H9 (cell line): Measurements from ENCODE around the gene PALD1. TPM values are rescaled to one million over a fixed set of nuclear protein-coding genes. Genes with fewer than 3 reads are reported as not detected.

ENCODE experiments used
- DNase-seq: peaks from one replicate; pipeline ENCODE4 v3.0.0-alpha.2; 2017
- H2AFZ ChIP-seq: one replicate; pipeline ENCODE4 v1.6.1; 2013; ENCODE audit warnings: mild to moderate bottlenecking, low read length, control low read depth, moderate library complexity
- H2AK5ac ChIP-seq: 2 replicates; pipeline ENCODE4 v1.6.1; 2013; ENCODE audit warnings: low read length, control low read depth, mixed read lengths; ENCODE audit not compliant: insufficient read length
- H2BK120ac ChIP-seq: one replicate; pipeline ENCODE4 v1.6.1; 2013; ENCODE audit warnings: low read depth, mild to moderate bottlenecking, low read length, control low read depth, inconsistent platforms; ENCODE audit not compliant: poor library complexity, severe bottlenecking
- H2BK12ac ChIP-seq: 2 replicates; pipeline ENCODE4 v1.6.1; 2013; ENCODE audit warnings: low read length, control low read depth, mixed read lengths, low read depth; ENCODE audit not compliant: insufficient read length
- H2BK15ac ChIP-seq: 2 replicates; pipeline ENCODE4 v1.6.1; 2013; ENCODE audit warnings: low read depth, low read length, control low read depth
- H2BK20ac ChIP-seq: one replicate; pipeline ENCODE4 v1.6.1; 2013; ENCODE audit warnings: low read depth, mild to moderate bottlenecking, low read length, control low read depth, inconsistent platforms; ENCODE audit not compliant: poor library complexity, severe bottlenecking
- H2BK5ac ChIP-seq: 2 replicates; pipeline ENCODE4 v1.6.1; 2013; ENCODE audit warnings: low read length, control low read depth, mixed read lengths; ENCODE audit not compliant: insufficient read length
- H3K14ac ChIP-seq: 2 replicates; pipeline ENCODE4 v1.6.1; 2013; ENCODE audit warnings: low read length, control low read depth; ENCODE audit not compliant: insufficient read depth
- H3K18ac ChIP-seq: 2 replicates; pipeline ENCODE4 v1.6.1; 2013; ENCODE audit warnings: low read depth, mild to moderate bottlenecking, mixed read lengths, low read length, control low read depth; ENCODE audit not compliant: insufficient read length
- H3K23ac ChIP-seq: 2 replicates; pipeline ENCODE4 v1.6.1; 2013; ENCODE audit warnings: low read length, control low read depth, mixed read lengths, low read depth; ENCODE audit not compliant: insufficient read length
- H3K23me2 ChIP-seq: 2 replicates; pipeline ENCODE4 v1.6.1; 2013; ENCODE audit warnings: low read depth, mild to moderate bottlenecking, mixed read lengths, low read length, control low read depth; ENCODE audit not compliant: insufficient read length, poor library complexity, severe bottlenecking
- H3K27ac ChIP-seq: 2 replicates; pipeline ENCODE4 v1.5.1; 2013; ENCODE audit warnings: low read length, control low read depth, mixed read lengths, low read depth; ENCODE audit not compliant: insufficient read length
- H3K27me3 ChIP-seq: 2 replicates; pipeline ENCODE4 v1.6.1; 2013; ENCODE audit warnings: low read length, control low read depth, inconsistent platforms; ENCODE audit not compliant: insufficient read depth
- H3K4ac ChIP-seq: 2 replicates; pipeline ENCODE4 v1.6.1; 2013; ENCODE audit warnings: low read depth, mild to moderate bottlenecking, control low read depth, inconsistent platforms, low read length, moderate library complexity
- H3K4me1 ChIP-seq: 2 replicates; pipeline ENCODE4 v1.6.1; 2013; ENCODE audit warnings: low read length, control low read depth, inconsistent platforms; ENCODE audit not compliant: insufficient read depth
- H3K4me2 ChIP-seq: 2 replicates; pipeline ENCODE4 v1.6.1; 2013; ENCODE audit warnings: low read length, control low read depth, mixed read lengths; ENCODE audit not compliant: insufficient read length, insufficient read depth
- H3K56ac ChIP-seq: 2 replicates; pipeline ENCODE4 v1.6.1; 2013; ENCODE audit warnings: low read depth, mild to moderate bottlenecking, mixed read lengths, low read length, control low read depth; ENCODE audit not compliant: insufficient read length
- H3K79me1 ChIP-seq: 2 replicates; pipeline ENCODE4 v1.6.1; 2013; ENCODE audit warnings: low read depth, mild to moderate bottlenecking, moderate library complexity, low read length, control low read depth, inconsistent platforms; ENCODE audit not compliant: insufficient read depth, poor library complexity, severe bottlenecking
- H3K79me2 ChIP-seq: 2 replicates; pipeline ENCODE4 v1.6.1; 2013; ENCODE audit warnings: low read length, control low read depth, inconsistent platforms; ENCODE audit not compliant: insufficient read depth
- H3K9ac ChIP-seq: 2 replicates; pipeline ENCODE4 v1.6.1; 2013; ENCODE audit warnings: low read length, control low read depth, mixed read lengths; ENCODE audit not compliant: insufficient read length; ENCODE audit errors: extremely low read depth
- H3K9me3 ChIP-seq: one replicate; pipeline ENCODE4 v1.6.1; 2013; ENCODE audit warnings: low read depth, low read length, inconsistent platforms; ENCODE audit not compliant: control insufficient read depth
- H3T11ph ChIP-seq: one replicate; pipeline ENCODE4 v1.6.1; 2013; ENCODE audit warnings: mild to moderate bottlenecking, low read length, control low read depth, inconsistent platforms
- H4K20me1 ChIP-seq: one replicate; pipeline ENCODE4 v1.6.1; 2013; ENCODE audit not compliant: control insufficient read depth, insufficient read length, insufficient read depth
- H4K5ac ChIP-seq: 2 replicates; pipeline ENCODE4 v1.6.1; 2013; ENCODE audit warnings: low read depth, mild to moderate bottlenecking, mixed read lengths, low read length, control low read depth; ENCODE audit not compliant: insufficient read length
- H4K8ac ChIP-seq: replicated peaks from 2 replicates; pipeline ENCODE4 v1.6.1; 2013; ENCODE audit warnings: low read length, control low read depth, mixed read lengths, low read depth; ENCODE audit not compliant: insufficient read length
- H4K91ac ChIP-seq: 2 replicates; pipeline ENCODE4 v1.6.1; 2013; ENCODE audit warnings: low read depth, mild to moderate bottlenecking, moderate library complexity, mixed read lengths, low read length, control low read depth; ENCODE audit not compliant: insufficient read length
- H3K27ac Mint-ChIP-seq, 3 experiments: 2 replicates in 2 of 3; 3 replicates in 1 of 3; pipeline ENCODE4 v1.8.0; 2020 to 2021; ENCODE audit warnings: mixed read lengths in 3 of 3, mild to moderate bottlenecking in 1 of 3, moderate library complexity in 1 of 3
- H3K27me3 Mint-ChIP-seq: 2 replicates; pipeline ENCODE4 v1.8.0; 2021; ENCODE audit warnings: low read depth, mild to moderate bottlenecking, moderate library complexity, mixed read lengths
- H3K36me3 Mint-ChIP-seq, 3 experiments: 2 replicates in 2 of 3; 3 replicates in 1 of 3; pipeline ENCODE4 v1.8.0; 2020 to 2021; ENCODE audit warnings: low read depth in 3 of 3, mixed read lengths in 3 of 3; ENCODE audit not compliant: insufficient read depth in 1 of 3
- H3K4me1 Mint-ChIP-seq, 2 experiments: 2 replicates each; pipeline ENCODE4 v1.8.0; 2020; ENCODE audit warnings: mixed read lengths in 2 of 2
- H3K4me3 Mint-ChIP-seq, 2 experiments: 2 replicates in 1 of 2; 3 replicates in 1 of 2; pipeline ENCODE4 v1.8.0; 2020 to 2021; ENCODE audit warnings: mild to moderate bottlenecking in 2 of 2, mixed read lengths in 2 of 2, moderate library complexity in 1 of 2
- H3K9me3 Mint-ChIP-seq, 2 experiments: 2 replicates in 1 of 2; 3 replicates in 1 of 2; pipeline ENCODE4 v1.8.0; 2020; ENCODE audit warnings: mild to moderate bottlenecking in 2 of 2, mixed read lengths in 2 of 2, moderate library complexity in 1 of 2
- CTCF ChIP-seq: fragments of 200-600 bp; sonication (generic); conservative IDR thresholded peaks from 3 replicates; pipeline ENCODE4 v1.8.0; 2021; ENCODE audit warnings: antibody characterized with exemption, mild to moderate bottlenecking
- WGBS: extraction: QIAGEN DNeasy Blood & Tissue Kit; methylation state at CpG from one replicate; pipeline ENCODE4 v1.1.7; 2013; ENCODE audit warnings: missing lambda C conversion rate, low lambda C conversion rate, mixed read lengths; ENCODE audit not compliant: insufficient read length; ENCODE audit errors: extremely low coverage; 5-methylcytosine and 5-hydroxymethylcytosine counted together
- total RNA-seq: library from RNA; stranded (reverse); gene quantifications from 2 replicates; pipeline ENCODE4 v1.2.1, GENCODE V29; 2021

The PALD1 gene
- total RNA-seq, 1 experiment from 2014 or later = 21.1 TPM

- no peak for DNase-seq
- Histone ChIP-seq H3K18ac (no peak overlapping the region), H3K23me2 (no peaks in the 10 kb centered on the region), H2AFZ (no peak overlapping the region), H3K4me1 (peaks cover 4% of the 10 kb centered on the region; the same call in 1 of the 2 replicates), H3K9ac (no peak overlapping the region), H2BK15ac (no peak overlapping the region), H3T11ph (no peak overlapping the region), H4K91ac (no peak overlapping the region), H4K5ac (no peak overlapping the region), H2BK20ac (no peak overlapping the region), H3K4ac (no peak overlapping the region), H3K27ac (no peak overlapping the region), H2AK5ac (no peak overlapping the region), H2BK5ac (no peak overlapping the region), H2BK12ac (no peak overlapping the region), H3K4me2 (no peak overlapping the region), H3K23ac (no peak overlapping the region), H2BK120ac (no peak overlapping the region), H3K79me1 (no peaks in the 10 kb centered on the region), H3K14ac (no peak overlapping the region), H3K9me3 (no peaks in the 10 kb centered on the region), H3K56ac (no peak overlapping the region), H4K20me1 (no peaks in the 10 kb centered on the region), H3K79me2 (peaks cover 2% of the 10 kb centered on the region; the same call in 1 of the 2 replicates), H4K8ac (no peak overlapping the region), H3K27me3 (no peaks in the 10 kb centered on the region)
- Mint-ChIP-seq H3K36me3 (no peaks in the 10 kb centered on the region), H3K27ac (no peak overlapping the region), H3K4me3 (no peak overlapping the region), H3K4me1 (peaks cover 50 to 57% of the 10 kb centered on the region in 2 experiments), H3K27me3 (no peaks in the 10 kb centered on the region), H3K9me3 (no peaks in the 10 kb centered on the region; a peak in 1 of 5 replicates)
- no peak for TF ChIP-seq CTCF
- WGBS = no CpG with 5 or more reads among the region's 6 CpGs
Observed at GRCh38 chr10:70510904-70511303, 32.3 kb downstream of the PALD1 start.
